ENCODE data around the gene ZNF714. TPM values are rescaled to one million over a fixed set of nuclear protein-coding genes. Genes with fewer than 3 reads are reported as not detected.
"Not testable (repeated sequence)": the region's sequence is repeated elsewhere in the genome, so short reads cannot be mapped to it uniquely, and the experiment has no call there.

ZNF714 gene
- polyA plus RNA-seq, 1 donor (not counting 4 experiments of a cell fraction or from before 2014, with no cell fraction given), result 8.8 TPM

DNA sequence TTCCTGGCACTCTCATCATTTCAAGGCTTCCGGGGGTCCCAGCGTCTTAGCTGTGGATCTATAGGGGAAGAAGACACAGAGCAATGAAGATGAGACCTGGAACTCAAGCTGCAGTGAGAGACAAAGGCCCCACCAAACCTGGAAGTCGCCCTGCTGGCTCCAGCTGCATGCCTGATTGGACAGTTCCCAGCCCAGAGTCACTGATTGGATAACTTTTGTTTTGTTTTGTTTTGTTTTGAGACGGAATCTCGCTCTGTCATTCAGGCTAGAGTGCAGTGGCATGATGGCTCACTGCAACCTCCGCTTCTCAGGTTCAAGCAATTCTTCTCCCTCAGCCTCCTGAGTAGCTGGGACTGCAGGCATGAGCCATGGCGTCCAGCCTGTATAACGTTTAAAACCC lies 53.4 kb downstream of the ZNF714 start:
- Histone ChIP-seq H3K4me2 (ENCODE audit: control insufficient read depth, extremely low read depth, insufficient read depth, low read depth, low read length) (no peak overlapping the region), H2AFZ (ENCODE audit: control insufficient read depth, low read length) (no peak overlapping the region), H3K27ac (ENCODE audit: control insufficient read depth, insufficient read depth, low read length) (no peak overlapping the region), H4K20me1 (ENCODE audit: control insufficient read depth, extremely low read depth, insufficient read depth, low read length) (no peaks in the 10 kb centered on the region), H3K9me1 (ENCODE audit: control insufficient read depth, extremely low read depth, insufficient read depth, low read length) (no peaks in the 10 kb centered on the region), H3K79me2 (ENCODE audit: control insufficient read depth, insufficient read depth, low read length) (no peaks in the 10 kb centered on the region), H3K27me3 (ENCODE audit: control insufficient read depth, extremely low read depth, insufficient read depth, low read length) (no peaks in the 10 kb centered on the region), H3K4me3 (ENCODE audit: control insufficient read depth in 2 of 3, extremely low read depth in 1 of 3, insufficient read depth in 2 of 3, low read depth in 1 of 3, low read length in 3 of 3) (no peak overlapping the region), H3K36me3 (ENCODE audit: control insufficient read depth in 2 of 2, extremely low read depth in 1 of 2, insufficient read depth in 2 of 2, low read length in 2 of 2) (no peaks in the 10 kb centered on the region), H3K4me1 (ENCODE audit: control insufficient read depth, extremely low read depth, insufficient read depth, low read length) (no peaks in the 10 kb centered on the region), H3K9ac (ENCODE audit: control insufficient read depth, extremely low read depth, insufficient read depth, low read length) (no peak overlapping the region), H3K9me3 (ENCODE audit: control insufficient read depth, low read depth, low read length) (no peaks in the 10 kb centered on the region)
- no peak for TF ChIP-seq EZH2 (IDR thresholded peaks at IDR 0.05; ENCODE audit: low read length)
- TF ChIP-seq, protein P1, sequence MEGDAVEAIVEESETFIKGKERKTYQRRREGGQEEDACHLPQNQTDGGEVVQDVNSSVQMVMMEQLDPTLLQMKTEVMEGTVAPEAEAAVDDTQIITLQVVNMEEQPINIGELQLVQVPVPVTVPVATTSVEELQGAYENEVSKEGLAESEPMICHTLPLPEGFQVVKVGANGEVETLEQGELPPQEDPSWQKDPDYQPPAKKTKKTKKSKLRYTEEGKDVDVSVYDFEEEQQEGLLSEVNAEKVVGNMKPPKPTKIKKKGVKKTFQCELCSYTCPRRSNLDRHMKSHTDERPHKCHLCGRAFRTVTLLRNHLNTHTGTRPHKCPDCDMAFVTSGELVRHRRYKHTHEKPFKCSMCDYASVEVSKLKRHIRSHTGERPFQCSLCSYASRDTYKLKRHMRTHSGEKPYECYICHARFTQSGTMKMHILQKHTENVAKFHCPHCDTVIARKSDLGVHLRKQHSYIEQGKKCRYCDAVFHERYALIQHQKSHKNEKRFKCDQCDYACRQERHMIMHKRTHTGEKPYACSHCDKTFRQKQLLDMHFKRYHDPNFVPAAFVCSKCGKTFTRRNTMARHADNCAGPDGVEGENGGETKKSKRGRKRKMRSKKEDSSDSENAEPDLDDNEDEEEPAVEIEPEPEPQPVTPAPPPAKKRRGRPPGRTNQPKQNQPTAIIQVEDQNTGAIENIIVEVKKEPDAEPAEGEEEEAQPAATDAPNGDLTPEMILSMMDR (optimal IDR thresholded peaks at IDR 0.05 in 1 of 3, IDR thresholded peaks at IDR 0.05 in 1 of 3, conservative IDR thresholded peaks at IDR 0.05 in 1 of 3; ENCODE audit: extremely low read depth in 1 of 3, insufficient read depth in 2 of 3, low read length in 3 of 3), result no peak
- FAIRE-seq (no peak), DNase-seq (ENCODE audit: low read depth, low spot score) (no peak)
- dilution Hi-C loops (cut with MboI; ENCODE audit: extremely low pct_ligation_motif_present, low sequenced_read_pairs), result no loop called here

GRCh38 chr19:21138130-21138529 lies 56.1 kb downstream of the ZNF714 start:
- H3K4me2 ChIP-seq (ENCODE audit: control insufficient read depth, extremely low read depth, insufficient read depth, low read depth, low read length), result no peak overlapping the region
- TF ChIP-seq EZH2 (IDR thresholded peaks at IDR 0.05; ENCODE audit: low read length), result no peak
- TF ChIP-seq, protein P1 (optimal IDR thresholded peaks at IDR 0.05 in 1 of 3, IDR thresholded peaks at IDR 0.05 in 1 of 3, conservative IDR thresholded peaks at IDR 0.05 in 1 of 3; ENCODE audit: extremely low read depth in 1 of 3, insufficient read depth in 2 of 3, low read length in 3 of 3), result no peak
- H3K9ac ChIP-seq (ENCODE audit: control insufficient read depth, extremely low read depth, insufficient read depth, low read length), result no peak overlapping the region
- dilution Hi-C loops (cut with MboI; ENCODE audit: extremely low pct_ligation_motif_present, low sequenced_read_pairs), result no loop called here
- H3K9me3 ChIP-seq (ENCODE audit: control insufficient read depth, low read depth, low read length), result no peaks in the 10 kb centered on the region
- H3K36me3 ChIP-seq (ENCODE audit: control insufficient read depth in 2 of 2, extremely low read depth in 1 of 2, insufficient read depth in 2 of 2, low read length in 2 of 2), result no peaks in the 10 kb centered on the region
- FAIRE-seq (no peak), DNase-seq (ENCODE audit: low read depth, low spot score) (no peak)
- H4K20me1 ChIP-seq (ENCODE audit: control insufficient read depth, extremely low read depth, insufficient read depth, low read length), result no peaks in the 10 kb centered on the region
- no peaks in the 10 kb centered on the region for H3K27me3 ChIP-seq (ENCODE audit: control insufficient read depth, extremely low read depth, insufficient read depth, low read length)
- peaks cover 12% of the 10 kb centered on the region for H3K79me2 ChIP-seq (ENCODE audit: control insufficient read depth, insufficient read depth, low read length)
- H3K4me3 ChIP-seq (ENCODE audit: control insufficient read depth in 2 of 3, extremely low read depth in 1 of 3, insufficient read depth in 2 of 3, low read depth in 1 of 3, low read length in 3 of 3), result no peak overlapping the region
- no peaks in the 10 kb centered on the region for H3K9me1 ChIP-seq (ENCODE audit: control insufficient read depth, extremely low read depth, insufficient read depth, low read length)
- no peak overlapping the region for H3K27ac ChIP-seq (ENCODE audit: control insufficient read depth, insufficient read depth, low read length)
- H2AFZ ChIP-seq (ENCODE audit: control insufficient read depth, low read length), result no peak overlapping the region
- peaks cover 4% of the 10 kb centered on the region for H3K4me1 ChIP-seq (ENCODE audit: control insufficient read depth, extremely low read depth, insufficient read depth, low read length)

DNA sequence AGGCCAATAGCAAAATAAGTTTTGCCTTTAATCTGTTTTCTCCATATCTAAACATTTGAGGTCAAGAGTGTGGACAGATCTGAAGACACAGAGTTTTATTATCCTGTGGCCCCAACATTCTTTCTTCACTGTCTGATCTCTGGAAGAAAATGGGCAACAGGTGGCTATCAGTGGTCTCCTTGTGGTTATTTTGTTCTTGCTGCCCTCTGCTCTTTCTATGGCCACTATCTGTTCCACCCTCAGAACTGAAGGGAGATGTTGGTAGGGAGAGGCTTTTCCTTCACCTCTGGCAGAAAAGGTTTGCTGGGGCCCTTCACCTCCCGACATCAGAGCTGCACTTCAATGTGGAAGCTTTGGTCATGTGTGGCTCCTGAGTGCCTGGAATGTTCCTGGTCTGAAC lies 59.0 kb downstream of the ZNF714 start:
- H3K9me1 ChIP-seq (ENCODE audit: control insufficient read depth, extremely low read depth, insufficient read depth, low read length), result not testable (repeated sequence)

More for the DNA sequence above, 59.0 kb downstream of the ZNF714 start:
- DNase-seq (ENCODE audit: low read depth, low spot score); H3K4me2 ChIP-seq (ENCODE audit: control insufficient read depth, extremely low read depth, insufficient read depth, low read depth, low read length); H3K36me3 ChIP-seq (ENCODE audit: control insufficient read depth in 2 of 2, extremely low read depth in 1 of 2, insufficient read depth in 2 of 2, low read length in 2 of 2); H3K9me3 ChIP-seq (ENCODE audit: control insufficient read depth, low read depth, low read length); H3K27me3 ChIP-seq (ENCODE audit: control insufficient read depth, extremely low read depth, insufficient read depth, low read length); H4K20me1 ChIP-seq (ENCODE audit: control insufficient read depth, extremely low read depth, insufficient read depth, low read length); H2AFZ ChIP-seq (ENCODE audit: control insufficient read depth, low read length); H3K9ac ChIP-seq (ENCODE audit: control insufficient read depth, extremely low read depth, insufficient read depth, low read length); H3K27ac ChIP-seq (ENCODE audit: control insufficient read depth, insufficient read depth, low read length); dilution Hi-C loops (cut with MboI; ENCODE audit: extremely low pct_ligation_motif_present, low sequenced_read_pairs); FAIRE-seq; H3K4me3 ChIP-seq (ENCODE audit: control insufficient read depth in 2 of 3, extremely low read depth in 1 of 3, insufficient read depth in 2 of 3, low read depth in 1 of 3, low read length in 3 of 3): not testable (repeated sequence)
- H3K79me2 ChIP-seq (ENCODE audit: control insufficient read depth, insufficient read depth, low read length), result peaks cover 16% of the 10 kb centered on the region
- H3K4me1 ChIP-seq (ENCODE audit: control insufficient read depth, extremely low read depth, insufficient read depth, low read length), result peaks cover 11% of the 10 kb centered on the region

Data from keratinocyte (primary cell).